MV-4-11 (cell line): ENCODE results near the gene GREB1L.

Source experiments
- DNase-seq: peaks from one replicate; lab custom pipeline; 2025; lab: John Stamatoyannopoulos, UW

Gene GREB1L

GRCh38 chr18:21484851-21485636 lies 243.0 kb downstream of the GREB1L start:
- DNase-seq = peak; percentile 64

DNA sequence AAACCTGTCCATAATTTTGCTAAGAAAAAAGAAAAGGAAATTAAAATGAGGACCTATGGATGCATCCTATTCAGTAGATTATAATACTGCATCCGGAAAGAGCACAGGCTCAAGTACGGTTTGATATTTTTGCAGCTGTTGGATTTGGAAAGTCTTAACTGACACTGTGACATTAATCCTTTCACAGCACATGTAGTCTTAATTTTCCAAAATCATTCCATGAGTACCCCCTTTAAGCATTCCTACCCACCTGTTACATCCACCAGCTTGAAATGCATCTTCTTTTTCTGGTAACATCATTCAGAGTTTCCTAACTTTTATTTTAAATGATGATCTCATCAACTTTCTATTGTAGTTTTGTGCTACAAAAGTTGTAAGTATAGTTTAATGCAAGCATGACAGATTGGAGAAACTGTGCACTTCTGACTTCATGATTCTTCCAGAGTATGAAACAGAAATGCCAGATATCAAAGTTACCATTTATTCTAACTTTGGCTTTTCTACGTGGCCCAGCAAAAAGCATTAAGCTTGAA lies 244.9 kb downstream of the GREB1L start:
- DNase-seq = no peak

DNA sequence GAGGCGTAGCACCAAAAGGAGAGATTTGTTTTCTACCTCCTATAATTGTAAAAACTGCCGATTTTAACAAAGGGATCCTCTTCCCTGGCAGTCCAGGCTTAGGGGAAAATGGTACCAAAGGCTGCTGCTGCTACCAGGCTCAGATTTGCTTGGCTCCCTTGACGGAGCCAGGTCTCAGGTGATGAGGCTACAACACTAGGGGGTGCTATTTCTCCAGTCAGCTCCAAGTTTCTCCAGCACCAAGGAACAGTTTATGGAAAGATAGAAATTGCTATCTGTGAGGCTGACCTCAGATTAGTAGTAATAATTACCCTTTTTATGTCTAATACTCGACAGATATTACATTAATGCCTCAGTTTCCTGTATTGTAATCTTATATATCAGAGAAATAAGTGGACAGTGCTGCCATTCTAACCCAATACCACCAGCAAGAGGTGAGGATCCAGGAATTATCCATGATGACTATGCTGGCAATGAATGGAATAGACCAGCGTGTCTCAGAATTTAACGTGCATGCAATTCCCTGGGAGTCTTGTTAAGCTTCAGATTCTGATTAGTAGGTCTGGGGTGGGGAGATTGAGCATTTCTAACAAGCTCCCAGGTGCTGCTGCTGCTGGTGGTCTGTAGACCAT lies 247.2 kb downstream of the GREB1L start:
- no peak for DNase-seq

- DNase-seq = no peak
These were observed 248.0 kb downstream of the GREB1L start for GRCh38 chr18:21489919-21490495.

- DNase-seq = no peak
These were observed 248.7 kb downstream of the GREB1L start for GRCh38 chr18:21490748-21491147.

GRCh38 chr18:21496277-21496835 lies 254.3 kb downstream of the GREB1L start:
- no peak for DNase-seq

DNA sequence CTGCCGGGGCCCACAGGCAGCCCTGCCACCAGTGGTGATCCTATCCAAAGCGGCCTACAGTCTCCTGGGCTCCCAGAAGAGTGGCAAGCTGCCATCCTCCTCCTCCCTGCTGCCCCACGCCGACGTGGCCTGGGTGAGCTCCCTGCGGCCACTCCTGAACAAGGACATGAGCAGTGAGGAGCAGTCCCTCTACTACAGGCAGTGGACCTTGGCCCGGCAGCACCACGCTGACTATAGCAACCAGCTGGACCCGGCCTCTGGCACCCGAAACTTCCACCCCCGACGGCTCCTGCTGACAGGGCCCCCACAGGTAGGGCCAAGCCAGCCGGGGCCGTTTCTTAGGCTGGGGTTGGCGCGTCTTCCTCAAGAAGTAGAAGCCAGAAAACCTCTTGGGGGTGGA lies 258.0 kb downstream of the GREB1L start:
- DNase-seq = no peak

DNA sequence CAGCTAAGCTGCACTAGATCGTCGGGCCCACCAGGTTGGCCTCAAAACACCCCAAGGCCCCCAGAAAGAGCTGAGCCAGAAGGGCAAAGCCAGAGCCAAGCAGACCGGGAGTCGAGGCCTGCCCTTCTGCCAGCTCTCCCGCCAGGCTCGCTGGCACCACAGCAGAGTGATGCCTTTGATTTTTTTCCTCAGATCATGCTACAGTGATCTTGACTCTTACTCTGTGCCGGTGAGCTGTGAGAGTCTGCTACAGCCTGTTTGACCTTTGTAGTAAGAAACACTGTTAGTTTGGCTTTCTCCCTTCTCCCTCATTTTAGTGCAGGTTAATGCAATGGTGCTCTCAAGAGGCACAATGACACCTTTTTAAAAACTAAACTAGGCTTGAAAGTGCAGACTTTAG lies 260.6 kb downstream of the GREB1L start:
- DNase-seq = no peak

DNA sequence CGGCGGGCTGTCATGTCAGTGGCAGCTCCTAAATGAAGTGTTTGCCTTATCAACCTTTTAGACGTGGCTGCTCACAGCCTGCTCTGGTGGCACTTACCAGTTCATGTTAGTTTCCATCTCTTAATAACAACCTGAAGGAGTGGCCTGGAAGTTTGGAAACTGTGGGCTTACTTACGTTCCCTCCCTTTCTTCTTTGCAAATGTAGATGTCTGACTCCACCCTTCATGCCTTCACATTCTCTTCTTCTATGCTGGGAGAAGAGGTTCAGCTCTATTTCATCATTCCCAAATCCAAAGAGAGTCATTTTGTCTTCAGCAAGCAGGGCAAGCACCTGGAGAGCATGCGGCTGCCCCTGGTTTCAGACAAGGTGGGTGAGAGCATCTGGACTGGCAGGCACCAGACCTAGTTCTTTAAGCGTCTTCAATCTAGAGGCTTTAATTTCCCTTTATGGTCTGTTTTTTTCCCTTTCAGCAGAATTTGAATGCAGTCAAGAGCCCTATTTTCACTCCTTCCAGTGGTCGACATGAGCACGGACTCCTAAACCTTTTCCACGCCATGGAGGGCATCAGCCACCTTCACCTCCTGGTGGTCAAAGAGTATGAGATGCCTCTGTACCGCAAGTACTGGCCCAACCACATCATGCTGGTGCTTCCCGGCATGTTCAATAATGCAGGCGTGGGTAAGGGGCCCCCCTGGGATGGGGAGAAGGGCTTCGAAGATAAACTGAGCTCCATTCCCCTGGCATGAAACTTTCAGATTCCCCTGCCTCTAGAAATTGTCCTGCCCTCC lies 266.1 kb downstream of the GREB1L start:
- no peak for DNase-seq

DNA sequence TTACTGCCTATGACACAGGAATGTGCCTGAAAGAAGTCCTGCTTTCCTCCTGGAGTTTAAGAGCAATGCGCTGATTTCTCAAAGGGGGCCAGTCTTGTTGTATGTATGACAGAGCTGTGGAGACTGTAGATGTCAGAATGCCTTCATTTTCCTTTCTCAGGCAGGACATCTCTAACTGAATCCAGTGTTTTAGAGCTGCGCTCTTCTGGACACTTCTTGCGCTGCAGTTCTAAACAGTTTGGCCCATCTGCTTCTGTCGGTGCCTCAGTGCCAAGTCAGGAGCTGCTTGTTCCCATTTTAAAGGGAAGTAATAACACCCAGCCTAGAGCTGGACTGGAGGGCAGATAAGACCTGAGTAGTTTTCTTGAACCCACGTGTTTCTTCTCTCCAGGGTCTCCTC lies 267.0 kb downstream of the GREB1L start:
- no peak for DNase-seq

DNA sequence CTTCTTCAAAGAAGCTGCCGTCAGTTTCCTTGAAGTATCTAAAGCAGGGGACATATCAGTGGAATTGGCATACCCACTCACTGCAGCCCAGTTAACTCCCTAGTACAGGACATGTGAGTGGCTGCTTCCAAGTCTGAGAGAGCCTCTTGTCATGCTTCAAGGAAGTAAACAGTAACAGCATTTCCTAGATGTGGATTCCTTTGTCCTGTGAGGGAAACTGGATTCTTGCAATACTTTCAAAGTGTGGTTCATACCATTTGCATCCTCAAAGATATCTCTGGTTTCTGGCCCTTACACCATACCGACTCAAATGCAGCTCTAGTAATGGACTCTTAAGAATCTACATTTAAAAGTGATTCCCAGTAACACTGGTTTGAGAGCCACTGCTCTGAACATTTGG lies 271.3 kb downstream of the GREB1L start:
- no peak for DNase-seq

GRCh38 chr18:21513741-21514140 lies 271.7 kb downstream of the GREB1L start:
- no peak for DNase-seq

DNA sequence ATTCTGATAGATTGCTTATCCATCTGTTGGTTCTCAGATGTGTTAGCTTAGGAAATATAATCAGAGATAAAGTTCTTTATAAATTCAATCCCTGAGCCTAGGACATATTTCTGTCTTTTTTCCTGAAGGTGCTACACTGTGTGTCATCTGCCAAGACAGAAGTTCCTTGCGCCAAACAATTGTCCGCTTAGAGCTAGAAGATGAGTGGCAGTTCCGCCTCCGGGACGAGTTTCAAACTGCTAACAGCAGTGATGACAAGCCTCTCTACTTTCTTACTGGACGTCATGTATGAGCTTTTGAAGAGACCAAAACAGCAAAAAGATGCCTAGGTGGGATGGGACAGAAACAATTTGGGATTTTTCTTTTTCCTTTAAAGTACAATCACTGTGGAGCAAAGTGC lies 280.5 kb downstream of the GREB1L start:
- no peak for DNase-seq

DNA sequence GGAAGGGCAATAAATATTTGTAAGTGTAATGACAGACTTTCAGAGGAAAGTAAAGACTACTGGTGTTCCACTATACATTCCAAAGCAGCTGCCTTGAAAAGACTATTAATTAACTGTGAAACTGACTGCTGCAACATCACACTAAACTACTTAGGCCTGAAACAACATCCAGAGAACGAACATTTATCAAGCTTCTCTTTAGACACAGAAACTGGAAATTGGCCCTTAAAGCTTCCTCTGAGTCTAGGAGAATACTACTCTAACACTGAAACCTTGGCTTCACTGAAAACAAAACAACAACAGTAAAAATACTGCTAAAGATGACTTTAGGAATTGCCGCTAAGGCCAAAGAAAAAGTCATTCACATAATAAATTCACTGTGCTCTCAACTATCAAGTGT lies 283.9 kb downstream of the GREB1L start:
- DNase-seq = no peak

- DNase-seq = no peak
These were observed 284.4 kb downstream of the GREB1L start for GRCh38 chr18:21526463-21526862.

GRCh38 chr18:21534327-21534726 lies 292.3 kb downstream of the GREB1L start:
- no peak for DNase-seq

DNA sequence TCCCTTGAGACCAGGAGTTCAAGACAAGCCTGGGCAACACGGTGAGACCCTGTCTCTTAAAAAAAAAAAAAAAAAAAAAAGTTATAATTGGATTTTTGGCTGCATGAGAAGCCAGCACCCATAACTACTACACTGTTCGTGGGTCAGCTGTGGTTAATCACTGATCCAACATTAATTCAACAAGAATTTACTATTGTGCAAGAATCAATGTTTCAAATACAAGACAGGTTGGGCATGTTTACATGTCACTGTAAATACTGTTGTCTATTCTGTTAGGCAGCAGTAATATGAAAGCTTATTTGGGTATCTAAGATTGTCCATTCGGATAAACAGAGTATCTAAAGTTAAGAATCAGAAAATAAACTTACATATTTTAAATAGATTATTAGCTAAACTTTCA lies 296.2 kb downstream of the GREB1L start:
- no peak for DNase-seq

DNA sequence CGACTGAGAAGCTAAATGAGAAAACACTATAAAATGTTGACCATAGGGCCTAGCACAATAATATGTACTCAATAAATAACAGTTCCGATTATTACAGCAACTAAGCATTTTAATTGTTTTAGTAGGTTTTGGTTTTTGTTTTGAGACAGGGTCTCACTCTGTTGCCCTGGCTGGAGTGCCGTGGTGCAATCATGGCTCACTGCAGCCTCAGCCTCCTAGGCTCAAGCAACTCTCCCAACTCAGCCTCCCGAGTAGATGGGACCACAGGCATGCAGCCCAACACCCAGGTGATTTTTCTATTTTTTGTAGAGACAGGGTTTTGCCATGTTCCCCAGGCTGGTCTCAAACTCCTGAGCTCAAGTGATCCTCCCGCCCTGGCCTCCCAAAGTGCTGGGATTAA lies 304.4 kb downstream of the GREB1L start:
- no peak for DNase-seq

GRCh38 chr18:21548647-21549046 lies 306.6 kb downstream of the GREB1L start:
- DNase-seq = no peak

- DNase-seq = no peak
These were observed 308.5 kb downstream of the GREB1L start for GRCh38 chr18:21550510-21550970.

GRCh38 chr18:21557607-21558253 lies 315.7 kb downstream of the GREB1L start:
- no peak for DNase-seq
